Mesendoderm (in vitro differentiated cells): ENCODE data around the gene B3GNT5.
A peak's percentile ranks its signal among the peaks of the same experiment; 100 is the strongest.

ENCODE experiments used
- DNase-seq: peaks from one replicate; pipeline ENCODE4 v3.0.0; 2013
- H2AK5ac ChIP-seq: 2 replicates; pipeline ENCODE4 v1.6.1; 2013; ENCODE audit warnings: low read length, inconsistent platforms
- H2BK120ac ChIP-seq: 2 replicates; pipeline ENCODE4 v1.6.1; 2013; ENCODE audit warnings: low read depth, mild to moderate bottlenecking, low read length, moderate library complexity, mixed read lengths
- H2BK15ac ChIP-seq: replicated peaks from 2 replicates; pipeline ENCODE4 v1.6.1; 2013; ENCODE audit warnings: low read depth, mild to moderate bottlenecking, moderate library complexity
- H2BK5ac ChIP-seq: 2 replicates; pipeline ENCODE4 v1.6.1; 2013; ENCODE audit warnings: low read length, inconsistent platforms
- H3K18ac ChIP-seq: 2 replicates; pipeline ENCODE4 v1.6.1; 2013; ENCODE audit warnings: mild to moderate bottlenecking, low read length, mixed read lengths
- H3K23ac ChIP-seq: one replicate; pipeline ENCODE4 v1.6.1; 2013; ENCODE audit warnings: low read length
- H3K27ac ChIP-seq: 2 replicates; pipeline ENCODE4 v1.5.1; 2013; ENCODE audit warnings: low read depth, mild to moderate bottlenecking, inconsistent platforms, low read length, moderate library complexity
- H3K27me3 ChIP-seq: 2 replicates; pipeline ENCODE4 v1.6.1; 2013; ENCODE audit warnings: low read length, control low read depth, mild to moderate bottlenecking, inconsistent platforms; ENCODE audit not compliant: insufficient read depth, poor library complexity
- H3K36me3 ChIP-seq: 2 replicates; pipeline ENCODE4 v1.6.1; 2013; ENCODE audit warnings: low read length, inconsistent platforms; ENCODE audit not compliant: control insufficient read depth, insufficient read depth
- H3K4ac ChIP-seq: one replicate; pipeline ENCODE4 v1.6.1; 2013; ENCODE audit warnings: low read depth, mild to moderate bottlenecking, low read length, moderate library complexity
- H3K4me1 ChIP-seq: 2 replicates; pipeline ENCODE4 v1.6.1; 2013; ENCODE audit warnings: low read depth, low read length, inconsistent platforms; ENCODE audit not compliant: control insufficient read depth
- H3K4me2 ChIP-seq: 2 replicates; pipeline ENCODE4 v1.6.1; 2013; ENCODE audit warnings: low read length
- H3K4me3 ChIP-seq: 2 replicates; pipeline ENCODE4 v1.5.1; 2013; ENCODE audit warnings: mild to moderate bottlenecking, low read length
- H3K56ac ChIP-seq: one replicate; pipeline ENCODE4 v1.6.1; 2013; ENCODE audit warnings: low read length
- H3K79me1 ChIP-seq: 2 replicates; pipeline ENCODE4 v1.6.1; 2013; ENCODE audit warnings: low read length, inconsistent platforms
- H3K79me2 ChIP-seq: 2 replicates; pipeline ENCODE4 v1.6.1; 2013; ENCODE audit warnings: mild to moderate bottlenecking, low read length; ENCODE audit not compliant: control insufficient read depth, insufficient read depth
- H3K9ac ChIP-seq: 2 replicates; pipeline ENCODE4 v1.6.1; 2013; ENCODE audit warnings: low read length, inconsistent platforms
- H4K5ac ChIP-seq: one replicate; pipeline ENCODE4 v1.6.1; 2013; ENCODE audit warnings: low read length
- H4K8ac ChIP-seq: one replicate; pipeline ENCODE4 v1.6.1; 2013; ENCODE audit warnings: low read depth, mild to moderate bottlenecking, control low read depth, low read length, moderate library complexity
- WGBS: extraction: QIAGEN DNeasy Blood & Tissue Kit; methylation state at CpG from one replicate; pipeline ENCODE4 v1.1.7; 2013; ENCODE audit warnings: low lambda C conversion rate, missing lambda C conversion rate; ENCODE audit not compliant: insufficient coverage; ENCODE audit errors: extremely low coverage; 5-methylcytosine and 5-hydroxymethylcytosine counted together

B3GNT5 gene

GRCh38 chr3:183290216-183290615 is 37.2 kb downstream of the B3GNT5 start:
- no peak overlapping the region for H2BK120ac ChIP-seq
- WGBS: no CpG with 5 or more reads among the region's 2 CpGs
- DNase-seq: no peak
- no peak overlapping the region for H2BK15ac ChIP-seq
- no peak overlapping the region for H3K4me3 ChIP-seq
- H3K4me2 ChIP-seq: no peak overlapping the region
- H3K79me2 ChIP-seq: no peaks in the 10 kb centered on the region
- no peaks in the 10 kb centered on the region for H3K79me1 ChIP-seq
- no peaks in the 10 kb centered on the region for H3K36me3 ChIP-seq
- no peak overlapping the region for H3K27ac ChIP-seq
- H2AK5ac ChIP-seq: no peak overlapping the region
- H3K27me3 ChIP-seq: no peaks in the 10 kb centered on the region
- no peak overlapping the region for H2BK5ac ChIP-seq
- H3K4ac ChIP-seq: no peak overlapping the region
- no peak overlapping the region for H3K18ac ChIP-seq
- no peak overlapping the region for H4K5ac ChIP-seq
- no peak overlapping the region for H3K23ac ChIP-seq
- H3K9ac ChIP-seq: no peak overlapping the region
- H3K56ac ChIP-seq: no peak overlapping the region
- no peaks in the 10 kb centered on the region for H3K4me1 ChIP-seq
- H4K8ac ChIP-seq: no peak overlapping the region

GRCh38 chr3:183291497-183292031 is 38.5 kb downstream of the B3GNT5 start:
- Histone ChIP-seq H4K5ac (no peak overlapping the region), H3K36me3 (no peaks in the 10 kb centered on the region), H3K79me2 (no peaks in the 10 kb centered on the region), H3K4ac (no peak overlapping the region), H3K27ac (no peak overlapping the region), H3K27me3 (no peaks in the 10 kb centered on the region), H2BK15ac (no peak overlapping the region), H3K18ac (no peak overlapping the region), H3K4me2 (no peak overlapping the region), H2BK120ac (no peak overlapping the region), H3K79me1 (no peaks in the 10 kb centered on the region), H3K4me3 (no peak overlapping the region), H3K56ac (no peak overlapping the region), H2BK5ac (no peak overlapping the region), H3K4me1 (no peaks in the 10 kb centered on the region), H4K8ac (no peak overlapping the region), H2AK5ac (no peak overlapping the region), H3K9ac (no peak overlapping the region), H3K23ac (no peak overlapping the region)
- no peak for DNase-seq
- WGBS: no CpG with 5 or more reads among the region's 4 CpGs

DNA sequence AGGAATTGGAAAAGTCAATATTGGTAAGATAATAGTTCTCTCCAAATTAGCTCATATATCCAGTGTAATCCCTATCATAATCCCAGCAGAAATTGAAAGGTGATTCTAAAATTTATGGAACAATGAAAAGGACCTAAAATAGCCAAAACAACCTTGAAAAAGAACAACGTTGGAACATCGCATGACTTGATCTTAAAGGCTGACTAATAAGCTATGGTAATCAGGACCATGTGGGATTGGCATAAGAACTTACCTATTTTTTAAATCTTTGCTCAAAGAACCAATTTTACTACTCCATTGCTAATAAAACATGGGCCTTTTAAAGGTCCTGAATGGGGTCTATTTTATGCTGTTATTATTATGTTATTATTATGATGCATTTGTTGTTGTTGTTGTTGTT is 40.9 kb downstream of the B3GNT5 start:
- Histone ChIP-seq H2AK5ac (no peak overlapping the region), H2BK5ac (no peak overlapping the region), H3K56ac (no peak overlapping the region), H4K8ac (no peak overlapping the region), H2BK15ac (no peak overlapping the region), H3K36me3 (no peaks in the 10 kb centered on the region), H3K4me2 (no peak overlapping the region), H4K5ac (no peak overlapping the region), H3K4me1 (peaks cover under 1% of the 10 kb centered on the region), H3K27ac (no peak overlapping the region), H3K23ac (no peak overlapping the region), H2BK120ac (no peak overlapping the region), H3K4me3 (no peak overlapping the region), H3K9ac (no peak overlapping the region), H3K4ac (no peak overlapping the region), H3K18ac (no peak overlapping the region), H3K27me3 (no peaks in the 10 kb centered on the region), H3K79me2 (no peaks in the 10 kb centered on the region), H3K79me1 (no peaks in the 10 kb centered on the region)
- no CpG with 5 or more reads among the region's 2 CpGs for WGBS
- DNase-seq: no peak

DNA sequence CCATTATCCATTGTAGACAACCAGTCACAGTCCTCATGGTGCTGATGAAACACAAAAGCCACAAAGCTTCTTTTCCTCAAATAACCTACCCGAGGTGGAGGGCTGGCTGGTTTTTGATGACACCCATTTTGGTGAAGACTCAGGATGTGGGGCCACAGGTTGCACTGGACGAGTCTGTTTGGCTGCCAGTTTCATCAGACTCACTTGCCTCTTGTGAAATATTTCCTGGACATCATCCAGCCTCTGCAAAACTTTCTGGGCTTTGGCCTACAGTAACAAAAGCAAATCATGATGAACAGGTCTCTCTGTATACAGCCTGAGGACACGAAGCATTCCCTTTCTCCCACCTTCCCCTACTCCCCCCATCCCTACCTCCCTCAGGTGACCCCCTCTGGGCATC is 42.2 kb downstream of the B3GNT5 start:
- Histone ChIP-seq H2BK120ac (no peak overlapping the region), H3K56ac (no peak overlapping the region)
- WGBS: no CpG with 5 or more reads among the region's 3 CpGs

DNA sequence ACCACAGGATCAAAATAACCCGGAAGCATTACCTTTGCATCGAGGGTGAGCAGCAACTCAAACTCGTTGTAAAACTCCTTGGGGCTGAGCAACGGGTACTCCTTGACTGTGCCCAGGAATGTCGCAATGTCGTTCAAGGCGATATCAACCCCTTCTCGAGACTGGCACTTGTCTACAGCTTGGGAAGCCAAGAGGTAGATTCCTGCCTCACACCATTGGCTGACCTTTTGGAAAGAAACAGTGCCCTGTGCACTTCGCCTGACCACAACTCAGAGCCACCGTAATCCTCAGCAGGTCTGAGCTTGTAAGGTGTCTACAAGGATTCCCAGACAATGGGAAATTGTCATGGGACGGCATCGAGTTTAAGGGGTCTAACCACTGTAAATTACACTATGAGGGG is 43.9 kb downstream of the B3GNT5 start:
- Histone ChIP-seq H3K4me1 (peaks cover 3% of the 10 kb centered on the region), H3K18ac (no peak overlapping the region), H2AK5ac (no peak overlapping the region), H3K23ac (no peak overlapping the region), H3K4me3 (no peak overlapping the region), H3K4ac (no peak overlapping the region), H3K4me2 (no peak overlapping the region), H3K36me3 (no peaks in the 10 kb centered on the region), H4K8ac (no peak overlapping the region), H2BK120ac (no peak overlapping the region), H3K79me1 (no peaks in the 10 kb centered on the region), H4K5ac (no peak overlapping the region), H2BK5ac (no peak overlapping the region), H3K79me2 (no peaks in the 10 kb centered on the region), H3K56ac (no peak overlapping the region), H3K27me3 (no peaks in the 10 kb centered on the region), H2BK15ac (no peak overlapping the region), H3K9ac (no peak overlapping the region), H3K27ac (no peak overlapping the region)
- DNase-seq: no peak
- WGBS: no CpG with 5 or more reads among the region's 12 CpGs

More for the DNA sequence above, 42.2 kb downstream of the B3GNT5 start:
- H4K5ac ChIP-seq: no peak overlapping the region
- no peak overlapping the region for H2AK5ac ChIP-seq
- H3K4ac ChIP-seq: no peak overlapping the region
- H3K4me2 ChIP-seq: no peak overlapping the region
- H3K9ac ChIP-seq: no peak overlapping the region
- no peak overlapping the region for H3K4me3 ChIP-seq
- no peak overlapping the region for H3K27ac ChIP-seq
- no peak overlapping the region for H2BK5ac ChIP-seq
- no peaks in the 10 kb centered on the region for H3K36me3 ChIP-seq
- H3K79me1 ChIP-seq: no peaks in the 10 kb centered on the region
- no peak overlapping the region for H3K18ac ChIP-seq
- no peak overlapping the region for H2BK15ac ChIP-seq
- H3K27me3 ChIP-seq: no peaks in the 10 kb centered on the region
- peaks cover 3% of the 10 kb centered on the region for H3K4me1 ChIP-seq
- no peak for DNase-seq
- H3K23ac ChIP-seq: no peak overlapping the region
- no peak overlapping the region for H4K8ac ChIP-seq
- H3K79me2 ChIP-seq: no peaks in the 10 kb centered on the region

- H3K36me3 ChIP-seq: no peaks in the 10 kb centered on the region
- no peaks in the 10 kb centered on the region for H3K79me1 ChIP-seq
- no peak overlapping the region for H3K9ac ChIP-seq
- H3K4ac ChIP-seq: no peak overlapping the region
- H3K18ac ChIP-seq: no peak overlapping the region
- H2BK15ac ChIP-seq: no peak overlapping the region
- no peak overlapping the region for H3K23ac ChIP-seq
- no peak overlapping the region for H2BK5ac ChIP-seq
- peak overlapping the region; percentile 22 for H3K56ac ChIP-seq
- no peak overlapping the region for H3K4me2 ChIP-seq
- H3K4me3 ChIP-seq: no peak overlapping the region
- peak; percentile 84 for DNase-seq
- no peaks in the 10 kb centered on the region for H3K27me3 ChIP-seq
- peaks cover 3% of the 10 kb centered on the region for H3K4me1 ChIP-seq
- no peak overlapping the region for H4K5ac ChIP-seq
- H2AK5ac ChIP-seq: no peak overlapping the region
- H4K8ac ChIP-seq: no peak overlapping the region
- no peaks in the 10 kb centered on the region for H3K79me2 ChIP-seq
- no peak overlapping the region for H2BK120ac ChIP-seq
- H3K27ac ChIP-seq: no peak overlapping the region
- WGBS: no CpG with 5 or more reads among the region's 5 CpGs
These were observed 45.7 kb downstream of the B3GNT5 start for GRCh38 chr3:183298701-183299153.
